ENCODE results near the gene MAP4K4.

The MAP4K4 gene

DNA sequence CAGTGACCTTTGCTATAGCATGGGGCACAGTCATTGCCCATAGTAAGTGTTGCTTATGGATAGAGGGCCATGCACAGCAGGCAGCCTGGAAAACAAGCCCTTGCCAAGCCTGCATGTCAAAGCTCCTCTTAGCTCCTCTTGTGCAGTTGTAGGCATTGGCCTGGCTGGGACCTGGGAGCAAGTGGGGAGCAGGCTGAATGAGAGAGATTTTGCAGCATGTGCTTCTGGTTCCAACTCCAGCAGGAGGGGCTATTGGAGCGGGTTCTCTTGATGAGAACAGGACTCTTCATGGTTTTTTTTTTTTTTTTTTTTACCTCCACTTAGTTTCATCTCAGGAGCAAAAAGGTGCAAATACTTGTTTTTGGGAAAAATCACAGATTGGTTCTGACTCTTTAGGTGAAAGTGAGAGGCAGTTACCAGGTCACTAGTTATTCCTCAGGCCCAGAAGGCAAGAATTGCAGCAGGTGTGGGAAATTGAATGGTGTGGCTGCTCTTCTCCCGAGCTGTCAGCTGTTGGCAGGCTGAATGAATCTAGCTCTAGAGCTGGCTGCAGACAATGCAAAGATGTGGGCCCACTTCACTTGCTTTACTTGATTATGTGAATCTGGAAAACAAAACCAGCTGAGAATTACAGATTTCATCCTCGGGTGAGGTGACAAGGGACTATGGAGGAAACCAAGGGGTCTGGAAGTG is 95.9 kb downstream of the MAP4K4 start:
- no peak for DNase-seq

- DNase-seq = no peak
Observed at GRCh38 chr2:101794141-101794540, 96.6 kb downstream of the MAP4K4 start.

GRCh38 chr2:101795033-101795432 is 97.5 kb downstream of the MAP4K4 start:
- no peak for DNase-seq

DNA sequence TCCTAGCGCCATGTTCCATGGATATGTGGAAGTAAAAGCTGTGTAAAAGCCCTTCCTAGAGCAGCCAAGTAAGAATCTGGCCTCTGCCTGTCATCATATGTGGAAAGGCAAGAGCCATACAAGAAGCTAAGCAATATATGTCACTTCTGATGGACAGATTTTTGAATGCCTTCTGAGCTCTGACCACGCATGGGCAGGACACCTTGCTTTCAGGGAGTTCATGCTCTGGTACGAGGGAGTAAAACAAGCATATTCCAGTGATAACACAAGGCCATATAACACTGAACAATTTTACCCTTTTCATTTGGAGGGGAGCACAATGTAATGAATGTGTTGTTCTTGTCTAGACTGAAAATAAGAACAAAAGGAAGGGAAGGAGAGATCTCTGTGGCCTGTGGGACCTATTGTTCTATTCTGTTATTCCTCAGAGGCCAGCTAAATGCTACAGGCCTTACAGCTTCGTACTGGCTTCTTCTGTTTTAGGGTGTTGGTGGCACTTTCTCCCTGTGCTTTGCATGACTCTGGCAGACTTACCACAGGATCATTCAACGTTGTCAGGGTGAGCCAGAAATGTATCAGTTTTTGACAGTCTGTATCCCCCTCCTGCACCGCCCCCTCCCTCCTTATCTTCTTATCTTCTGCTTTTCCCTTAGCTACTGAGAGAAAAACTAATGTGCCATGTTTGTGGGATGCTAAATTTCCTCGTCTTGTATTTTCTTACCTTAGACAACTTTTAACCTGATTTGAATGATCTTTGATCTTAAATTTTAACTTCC is 99.5 kb downstream of the MAP4K4 start:
- DNase-seq = no peak

GRCh38 chr2:101801496-101801895 is 104.0 kb downstream of the MAP4K4 start:
- DNase-seq = no peak

GRCh38 chr2:101802329-101802728 is 104.8 kb downstream of the MAP4K4 start:
- no peak for DNase-seq

GRCh38 chr2:101803128-101803527 is 105.6 kb downstream of the MAP4K4 start:
- DNase-seq = no peak

GRCh38 chr2:101803945-101804696 is 106.6 kb downstream of the MAP4K4 start:
- DNase-seq = no peak

- DNase-seq = no peak
Observed at GRCh38 chr2:101805152-101806088, 107.9 kb downstream of the MAP4K4 start.

DNA sequence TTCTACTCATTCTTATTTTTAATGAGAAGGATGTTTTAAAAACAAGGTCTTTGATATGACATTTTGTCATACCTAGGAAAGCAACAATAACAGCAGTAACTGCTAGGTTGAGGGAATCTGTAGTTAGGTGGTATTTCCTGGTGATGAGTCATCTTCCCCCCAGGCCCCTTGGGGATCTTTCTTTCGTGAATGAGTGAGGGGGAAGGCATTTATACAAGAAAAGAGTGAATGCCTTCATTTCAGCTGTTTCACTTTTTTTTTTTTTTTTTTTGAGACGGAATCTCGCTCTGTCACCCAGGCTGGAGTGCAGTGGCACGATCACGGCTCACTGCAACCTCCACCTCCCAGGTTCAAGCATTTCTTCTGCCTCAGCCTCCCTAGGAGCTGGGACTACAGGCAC is 108.6 kb downstream of the MAP4K4 start:
- DNase-seq = no peak

DNA sequence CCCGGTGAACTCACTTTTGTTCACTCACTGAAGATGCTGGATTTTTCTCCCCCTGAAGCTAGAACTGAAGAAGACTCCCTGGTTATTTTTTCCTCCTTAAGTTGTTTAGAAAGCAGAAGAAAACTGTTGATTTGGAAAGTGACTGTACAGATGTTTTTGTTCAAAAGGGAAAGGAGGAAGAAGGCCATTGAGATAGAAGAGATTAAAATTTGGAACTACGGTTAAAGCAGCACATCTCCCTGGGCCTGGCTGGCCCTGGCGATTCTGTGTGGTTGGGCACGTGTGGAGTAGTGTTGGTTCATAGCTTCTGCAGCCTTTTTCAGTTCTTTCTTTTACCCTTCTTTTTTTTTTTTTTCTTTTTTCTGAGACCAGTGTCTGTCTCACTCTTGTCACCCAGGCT is 109.2 kb downstream of the MAP4K4 start:
- DNase-seq = no peak

- DNase-seq = no peak
Observed at GRCh38 chr2:101807242-101807641, 109.7 kb downstream of the MAP4K4 start.

GRCh38 chr2:101808006-101808562 is 110.6 kb downstream of the MAP4K4 start:
- no peak for DNase-seq

- no peak for DNase-seq
Observed at GRCh38 chr2:101809698-101810097, 112.2 kb downstream of the MAP4K4 start.

DNA sequence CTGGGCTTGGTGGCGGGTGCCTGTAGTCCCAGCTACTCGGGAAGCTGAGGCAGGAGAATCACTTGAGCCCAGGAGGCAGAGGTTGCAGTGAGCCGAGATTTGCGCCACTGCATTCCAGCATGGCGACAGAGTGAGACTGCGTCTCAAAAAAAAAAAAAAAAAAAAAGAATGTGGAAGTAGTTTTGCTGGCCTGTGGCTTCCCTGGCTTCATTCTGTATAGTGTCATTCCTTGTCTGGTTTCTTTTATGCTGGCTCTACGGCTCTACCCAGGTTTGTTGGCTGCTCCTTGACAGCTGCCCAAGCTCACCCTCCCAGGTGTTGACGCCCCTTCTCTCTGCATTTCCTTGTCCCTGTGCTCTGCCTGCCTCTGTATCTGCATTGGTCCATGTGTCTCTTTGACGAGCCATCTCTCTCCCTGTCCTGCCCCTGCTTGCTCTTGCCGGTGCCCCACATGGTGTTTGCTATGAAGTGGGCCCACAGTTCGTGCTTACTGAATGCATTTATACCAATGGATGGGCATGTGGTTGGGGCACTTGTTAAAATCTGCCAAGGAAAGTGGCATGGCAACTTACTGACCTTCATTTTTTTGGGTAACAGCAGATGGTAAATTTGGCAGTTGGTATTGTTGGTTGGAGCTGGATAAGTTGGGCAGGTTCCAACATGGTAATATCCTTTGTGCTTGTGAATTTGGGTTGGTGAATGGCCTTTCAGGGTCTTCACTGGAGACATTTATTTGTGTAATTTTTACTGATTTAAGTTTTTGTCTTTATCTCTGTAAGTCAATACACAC is 113.9 kb downstream of the MAP4K4 start:
- DNase-seq = no peak

GRCh38 chr2:101812226-101812625 is 114.7 kb downstream of the MAP4K4 start:
- DNase-seq = no peak

GRCh38 chr2:101814752-101815151 is 117.2 kb downstream of the MAP4K4 start:
- no peak for DNase-seq

GRCh38 chr2:101815154-101815553 is 117.6 kb downstream of the MAP4K4 start:
- DNase-seq = no peak

DNA sequence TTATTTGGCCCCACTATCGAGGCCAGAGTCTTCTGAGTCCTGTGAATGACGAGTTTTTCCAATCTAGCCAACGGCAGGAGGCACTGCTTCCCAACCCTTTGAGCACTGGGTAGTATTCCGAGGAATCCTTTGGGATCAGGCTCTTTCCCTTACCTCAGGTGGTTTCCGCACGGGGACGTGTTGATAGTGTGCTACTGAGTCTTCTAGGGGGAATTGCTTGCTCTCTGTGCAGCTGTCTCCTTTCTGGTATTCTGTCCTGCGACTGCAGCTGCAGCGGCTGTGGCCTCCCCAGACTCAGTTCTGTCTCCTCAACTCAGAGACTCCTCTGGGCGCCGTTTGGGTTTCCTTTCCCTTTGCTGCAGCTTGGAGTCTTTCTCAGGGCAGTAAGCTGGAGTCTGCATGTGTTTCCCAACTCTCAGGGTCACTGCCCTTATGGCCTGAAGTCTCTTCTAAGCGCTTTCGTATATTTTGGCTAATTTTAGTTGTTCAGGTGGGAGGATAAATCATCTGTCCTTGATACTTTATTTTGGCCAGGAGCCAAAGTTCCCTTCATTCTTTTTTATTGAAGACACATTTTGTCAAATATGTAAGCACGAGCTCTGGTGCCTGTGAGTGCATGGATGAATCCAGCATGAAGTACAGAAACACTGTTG is 118.4 kb downstream of the MAP4K4 start:
- DNase-seq = no peak

- DNase-seq = no peak
Observed at GRCh38 chr2:101816598-101816997, 119.1 kb downstream of the MAP4K4 start.

GRCh38 chr2:101817481-101817880 is 120.0 kb downstream of the MAP4K4 start:
- DNase-seq = no peak
